GM19397 (cell line): ENCODE measurements around the gene SCARF2.
"Not testable (repeated sequence)": the region's sequence is repeated elsewhere in the genome, so short reads cannot be mapped to it uniquely, and the experiment has no call there.

Experiments used
- ATAC-seq: cut with Tn5 transposase; IDR thresholded peaks from one replicate; pipeline ENCODE4 v1.9.1; 2021; ENCODE audit warnings: mild to moderate bottlenecking, moderate library complexity; ENCODE audit not compliant: unreplicated experiment

Gene SCARF2, protein sequence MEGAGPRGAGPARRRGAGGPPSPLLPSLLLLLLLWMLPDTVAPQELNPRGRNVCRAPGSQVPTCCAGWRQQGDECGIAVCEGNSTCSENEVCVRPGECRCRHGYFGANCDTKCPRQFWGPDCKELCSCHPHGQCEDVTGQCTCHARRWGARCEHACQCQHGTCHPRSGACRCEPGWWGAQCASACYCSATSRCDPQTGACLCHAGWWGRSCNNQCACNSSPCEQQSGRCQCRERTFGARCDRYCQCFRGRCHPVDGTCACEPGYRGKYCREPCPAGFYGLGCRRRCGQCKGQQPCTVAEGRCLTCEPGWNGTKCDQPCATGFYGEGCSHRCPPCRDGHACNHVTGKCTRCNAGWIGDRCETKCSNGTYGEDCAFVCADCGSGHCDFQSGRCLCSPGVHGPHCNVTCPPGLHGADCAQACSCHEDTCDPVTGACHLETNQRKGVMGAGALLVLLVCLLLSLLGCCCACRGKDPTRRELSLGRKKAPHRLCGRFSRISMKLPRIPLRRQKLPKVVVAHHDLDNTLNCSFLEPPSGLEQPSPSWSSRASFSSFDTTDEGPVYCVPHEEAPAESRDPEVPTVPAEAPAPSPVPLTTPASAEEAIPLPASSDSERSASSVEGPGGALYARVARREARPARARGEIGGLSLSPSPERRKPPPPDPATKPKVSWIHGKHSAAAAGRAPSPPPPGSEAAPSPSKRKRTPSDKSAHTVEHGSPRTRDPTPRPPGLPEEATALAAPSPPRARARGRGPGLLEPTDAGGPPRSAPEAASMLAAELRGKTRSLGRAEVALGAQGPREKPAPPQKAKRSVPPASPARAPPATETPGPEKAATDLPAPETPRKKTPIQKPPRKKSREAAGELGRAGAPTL

DNA sequence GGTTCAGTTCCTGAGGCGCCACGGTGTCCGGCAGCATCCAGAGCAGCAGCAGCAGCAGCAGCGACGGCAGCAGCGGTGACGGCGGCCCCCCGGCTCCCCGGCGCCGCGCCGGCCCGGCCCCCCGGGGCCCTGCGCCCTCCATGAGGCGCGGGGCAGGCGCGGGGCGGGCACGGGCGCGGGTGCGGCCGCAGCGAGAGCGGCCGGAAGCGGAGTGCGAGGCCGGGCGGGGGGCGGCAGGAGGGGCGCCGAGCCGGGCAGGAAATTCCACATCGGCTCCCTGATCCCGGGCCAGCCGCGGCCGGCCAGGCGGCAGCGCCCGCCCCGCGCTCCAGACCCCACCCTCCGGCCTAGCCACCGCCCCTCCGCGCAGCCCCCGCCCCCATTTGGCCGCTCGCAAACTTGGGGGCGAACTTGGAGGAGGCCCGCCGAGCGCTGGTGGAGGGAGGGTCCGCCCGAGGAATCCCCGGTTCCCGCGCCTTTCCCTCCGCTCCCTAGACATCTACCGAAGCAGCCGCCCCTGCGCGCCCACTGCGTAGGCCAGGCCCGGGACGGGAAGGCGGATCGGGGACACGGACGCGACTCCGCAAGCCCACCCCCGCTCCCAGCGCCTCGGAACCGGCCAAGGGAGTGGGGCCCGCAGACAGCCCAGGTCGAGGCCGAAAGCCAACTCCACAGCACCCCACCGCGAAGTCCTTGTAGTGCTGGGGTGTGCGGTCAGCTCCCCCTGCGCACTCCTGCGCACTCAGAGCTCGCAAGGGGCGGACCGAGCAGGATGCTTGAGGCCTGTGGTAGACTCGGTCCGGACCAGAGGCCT lies at the start of gene SCARF2:
SCARF2 (minus strand) TSS at position 213 of the 814 bp plus-strand sequence; CDS start at position 142, 71 bp downstream.
- ATAC-seq, result no peak

DNA sequence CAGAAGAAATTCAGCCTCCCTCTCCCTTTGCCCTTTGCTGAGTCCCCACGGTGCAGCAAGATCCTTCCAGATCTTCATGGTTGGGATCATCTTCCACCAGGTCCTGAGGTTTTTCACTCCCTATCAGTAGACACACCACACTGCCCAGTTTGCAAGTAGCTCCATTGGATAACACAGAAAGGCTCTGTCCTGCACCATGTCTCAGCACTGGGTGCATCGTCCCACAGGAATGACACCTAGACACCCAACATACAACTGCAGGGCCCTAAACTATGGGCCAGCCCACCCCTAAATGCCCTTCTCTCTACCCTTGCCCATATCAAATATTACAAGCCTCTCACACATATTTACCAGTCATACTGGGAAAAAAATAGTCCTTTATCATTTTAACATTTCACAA lies 48.6 kb upstream of the SCARF2 start:
- no peak for ATAC-seq

DNA sequence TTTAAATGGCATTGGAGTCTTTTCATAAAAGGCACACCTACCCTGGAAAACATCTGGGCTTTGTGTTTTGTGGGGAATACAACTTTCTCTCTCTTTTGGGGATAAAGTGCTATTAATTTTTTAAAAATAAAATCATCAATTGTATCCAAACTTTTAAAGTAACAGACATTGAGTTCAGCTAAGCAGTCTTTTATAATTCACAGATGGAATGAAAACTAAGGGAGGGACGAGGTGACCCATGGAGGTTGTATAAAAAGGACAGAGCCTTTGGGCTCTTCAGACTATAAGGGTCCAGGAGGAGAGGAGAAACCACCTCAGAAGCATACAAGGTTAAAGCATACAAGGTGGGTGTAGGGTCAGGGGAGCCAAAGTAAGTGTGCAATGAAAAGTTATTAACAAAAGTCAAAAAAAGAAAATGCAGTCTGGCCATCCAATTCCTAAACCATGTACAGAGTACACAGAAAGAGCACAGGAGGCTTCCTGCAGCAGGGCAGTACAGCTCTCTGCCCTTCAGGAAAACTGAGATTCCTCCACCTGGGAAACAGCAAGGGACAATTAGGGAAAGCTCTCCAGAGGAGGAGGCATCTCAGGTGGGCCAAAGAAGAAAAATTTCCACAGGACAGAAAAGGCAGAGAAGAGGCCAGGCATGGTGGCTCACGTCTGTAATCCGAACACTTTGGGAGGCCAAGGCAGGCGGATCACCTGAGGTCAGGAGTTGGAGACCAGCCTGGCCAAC lies 47.5 kb upstream of the SCARF2 start:
- no peak for ATAC-seq

DNA sequence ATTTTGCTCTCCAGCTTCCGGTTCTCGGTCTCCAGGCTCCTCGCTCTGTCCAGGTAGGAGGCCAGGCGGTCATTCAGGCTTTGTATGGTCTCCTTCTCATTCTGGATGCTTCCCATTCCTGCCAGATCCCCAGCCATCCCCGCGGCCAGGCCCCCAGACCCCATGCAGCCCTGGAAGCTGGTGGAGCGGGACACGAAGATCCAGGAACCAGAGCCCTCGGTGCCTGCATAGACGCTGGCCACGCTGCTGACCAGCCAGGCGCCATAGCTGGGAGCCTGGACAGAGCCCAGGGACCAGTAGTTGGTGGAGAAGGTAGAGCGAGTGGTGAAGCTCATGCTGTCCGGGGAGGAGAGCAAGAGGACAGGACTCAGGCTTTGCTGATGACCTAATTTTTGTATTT lies 46.1 kb upstream of the SCARF2 start:
- ATAC-seq, result no peak

DNA sequence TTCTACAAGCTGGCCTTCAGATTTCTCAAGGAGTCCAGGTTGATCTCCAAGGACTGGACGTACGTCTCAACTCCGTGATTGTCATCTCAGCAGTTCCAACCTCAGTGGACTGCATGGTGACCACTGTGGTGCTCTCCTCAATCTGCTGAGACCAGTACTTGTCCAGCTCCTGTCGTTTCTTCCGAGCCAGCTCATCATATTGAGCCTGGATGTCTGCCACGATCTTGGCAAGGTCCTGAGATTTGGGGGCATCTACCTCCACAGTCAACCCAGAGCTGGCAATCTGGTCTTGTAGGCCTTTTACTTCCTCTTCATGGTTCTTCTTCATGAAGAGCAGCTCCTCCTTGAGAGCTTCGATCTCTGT lies 45.5 kb upstream of the SCARF2 start:
- ATAC-seq, result not testable (repeated sequence)

DNA sequence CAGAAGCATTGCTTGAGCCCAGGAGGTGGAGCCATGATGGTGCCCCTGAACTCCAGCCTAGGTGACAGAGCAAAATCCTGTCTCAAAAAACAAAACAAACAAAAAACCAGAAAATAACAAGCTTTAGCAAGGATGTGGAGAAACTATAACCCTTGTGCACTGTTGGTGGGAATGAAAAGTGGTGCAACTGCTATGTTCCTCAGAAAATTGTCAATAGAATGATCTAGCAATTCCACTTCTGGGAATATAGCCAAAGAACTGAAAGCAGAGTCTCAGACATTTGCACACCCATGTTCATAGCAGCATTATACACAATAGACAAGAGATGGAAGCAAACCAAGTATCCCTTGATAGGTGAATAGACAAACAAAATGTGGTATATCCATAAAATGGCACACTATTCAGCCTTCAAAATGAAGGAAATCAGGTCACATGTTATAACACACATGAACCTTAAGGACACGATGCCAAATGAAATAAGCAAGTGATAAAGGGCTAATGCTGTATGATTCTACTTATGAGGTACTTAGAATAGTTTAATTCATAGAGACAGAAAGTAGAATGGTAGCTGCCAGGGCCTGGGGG lies 42.1 kb upstream of the SCARF2 start:
- no peak for ATAC-seq

DNA sequence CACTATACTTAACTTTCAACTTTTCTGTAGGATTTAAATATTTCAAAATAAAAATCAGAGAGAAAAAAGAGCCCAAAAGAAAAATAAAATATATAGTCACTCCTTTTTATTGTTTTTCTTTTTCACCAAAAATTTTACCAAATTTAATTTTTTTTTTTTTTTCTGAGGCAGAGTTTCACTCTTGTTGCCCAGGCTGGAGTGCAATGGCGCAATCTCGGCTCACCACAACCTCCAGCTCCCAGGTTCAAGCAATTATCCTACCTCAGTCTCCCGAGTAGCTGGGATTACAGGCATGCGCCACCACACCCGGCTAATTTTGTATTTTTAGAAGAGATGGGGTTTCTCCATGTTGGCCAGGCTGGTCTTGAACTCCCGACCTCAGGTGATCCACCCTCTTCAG lies 40.4 kb upstream of the SCARF2 start:
- ATAC-seq, result not testable (repeated sequence)

DNA sequence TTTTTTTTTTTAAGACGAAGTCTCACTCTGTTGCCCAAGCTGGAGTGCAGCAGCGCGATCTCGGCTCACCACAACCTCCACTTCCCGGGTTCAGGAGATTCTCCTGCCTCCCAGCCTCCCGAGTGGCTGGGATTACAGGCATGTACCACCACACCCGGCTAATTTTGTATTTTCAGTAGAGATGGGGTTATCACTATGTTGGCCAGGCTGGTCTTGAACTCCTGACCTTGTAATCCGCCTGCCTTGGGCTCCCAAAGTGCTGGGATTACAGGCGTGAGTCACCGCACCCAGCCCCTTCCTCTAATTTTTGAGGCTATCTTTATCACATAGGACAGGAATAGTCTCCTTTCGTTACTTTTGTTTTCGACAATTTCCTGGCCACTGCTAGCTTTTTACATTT lies 37.9 kb upstream of the SCARF2 start:
- not testable (repeated sequence) for ATAC-seq

DNA sequence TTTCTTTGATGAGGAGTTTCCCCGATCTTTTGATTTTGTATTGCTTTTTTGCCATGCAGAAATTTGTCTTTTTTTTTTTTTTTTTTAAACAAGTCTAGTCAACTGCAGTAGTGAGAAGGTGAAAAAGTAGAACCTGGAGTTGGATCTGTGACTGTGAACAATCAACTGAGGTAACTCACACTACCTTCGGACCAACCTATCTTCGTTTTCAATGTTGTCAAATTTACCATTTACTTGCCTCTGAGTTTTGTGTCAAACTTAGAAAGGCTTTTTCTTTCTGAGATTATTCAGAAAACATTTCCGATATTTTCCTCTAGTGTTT lies 37.5 kb upstream of the SCARF2 start:
- no peak for ATAC-seq

DNA sequence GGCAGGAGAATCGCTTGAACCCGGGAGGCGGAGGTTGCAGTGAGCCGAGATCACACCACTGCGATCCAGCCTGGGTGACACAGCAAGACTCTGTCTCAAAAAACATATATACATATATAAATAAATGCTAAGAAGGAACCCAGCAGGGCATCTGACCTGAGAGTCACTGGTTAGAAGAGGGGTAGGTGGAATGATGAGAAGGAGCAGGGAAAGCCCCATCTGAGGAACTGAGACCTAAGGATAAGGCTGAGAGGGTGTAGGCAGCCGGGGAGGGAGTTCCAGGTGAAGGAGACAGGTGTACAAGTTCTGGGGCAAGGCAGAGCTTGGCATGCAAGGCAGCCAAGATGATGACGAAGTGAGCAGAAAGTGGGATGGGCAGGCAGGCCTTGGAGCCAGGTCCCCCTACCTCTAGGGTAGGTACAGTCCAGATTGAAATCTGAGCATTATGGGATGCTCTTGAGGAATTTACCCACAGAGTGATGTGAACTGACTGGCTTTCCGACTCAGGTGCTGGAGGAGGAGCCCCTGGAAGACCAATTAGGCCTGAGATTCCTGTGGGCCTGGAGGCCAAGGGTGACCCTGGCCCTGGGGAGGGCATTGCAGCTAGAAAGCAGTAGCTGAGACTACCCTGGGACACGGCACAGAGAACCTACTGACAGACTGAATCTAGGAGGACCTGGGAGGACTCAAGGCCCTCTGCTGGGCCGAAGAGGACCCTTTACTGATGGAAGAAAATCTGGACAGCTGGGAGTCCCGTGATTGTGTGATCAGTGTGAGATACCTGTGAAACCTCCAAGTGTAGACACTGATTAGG lies 35.2 kb upstream of the SCARF2 start:
- ATAC-seq, result no peak

DNA sequence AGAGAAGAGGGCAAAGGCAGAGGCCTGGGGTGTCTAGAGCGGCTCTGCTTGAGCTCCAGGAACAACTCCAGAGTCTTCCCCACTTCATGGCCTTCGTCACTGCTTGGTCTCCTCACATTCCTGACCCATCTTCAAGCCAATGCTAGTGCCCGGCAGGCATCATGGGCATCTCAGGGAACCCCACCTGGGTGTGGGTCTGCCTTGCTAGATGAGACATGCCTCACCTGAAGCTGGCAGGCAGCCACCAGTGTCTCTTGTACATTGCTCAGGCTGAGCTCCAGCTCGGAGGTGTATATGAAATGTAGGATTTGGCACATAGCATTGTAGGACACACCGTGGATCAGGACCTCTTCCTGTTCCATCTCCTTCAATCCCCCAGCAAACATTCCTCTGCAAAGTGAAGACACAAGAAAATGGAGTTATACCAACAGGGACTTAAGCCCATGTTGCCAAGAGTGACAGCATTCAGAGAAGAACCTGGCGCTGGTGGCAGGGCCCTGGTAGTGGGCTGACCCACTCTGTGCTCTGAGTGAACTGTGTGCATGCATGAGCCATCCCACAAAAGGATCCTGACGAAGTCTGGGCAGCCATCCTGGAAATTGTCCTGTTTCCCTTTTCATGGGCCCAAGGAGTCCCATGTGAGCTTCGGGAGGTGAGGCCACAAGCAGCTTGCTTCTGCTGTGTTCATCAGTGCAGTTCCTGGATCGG lies 33.7 kb upstream of the SCARF2 start:
- no peak for ATAC-seq

DNA sequence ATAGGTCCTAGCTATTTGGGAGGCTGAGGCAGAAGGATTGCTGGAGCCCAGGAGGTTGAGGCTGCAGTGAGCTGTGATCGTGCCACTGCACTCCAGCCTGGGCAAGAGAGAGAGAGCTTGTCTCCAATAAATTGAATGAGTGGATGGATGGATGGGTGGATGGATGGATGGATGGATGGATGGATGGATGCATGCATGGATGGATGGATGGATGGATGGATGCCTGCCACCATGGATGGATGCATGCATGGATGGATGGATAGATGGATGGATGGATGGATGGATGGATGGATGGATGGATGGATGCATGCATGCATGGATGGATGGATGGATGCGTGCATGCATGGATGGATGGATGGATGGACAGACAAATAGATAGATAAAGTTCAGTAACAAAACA lies 32.9 kb upstream of the SCARF2 start:
- not testable (repeated sequence) for ATAC-seq

DNA sequence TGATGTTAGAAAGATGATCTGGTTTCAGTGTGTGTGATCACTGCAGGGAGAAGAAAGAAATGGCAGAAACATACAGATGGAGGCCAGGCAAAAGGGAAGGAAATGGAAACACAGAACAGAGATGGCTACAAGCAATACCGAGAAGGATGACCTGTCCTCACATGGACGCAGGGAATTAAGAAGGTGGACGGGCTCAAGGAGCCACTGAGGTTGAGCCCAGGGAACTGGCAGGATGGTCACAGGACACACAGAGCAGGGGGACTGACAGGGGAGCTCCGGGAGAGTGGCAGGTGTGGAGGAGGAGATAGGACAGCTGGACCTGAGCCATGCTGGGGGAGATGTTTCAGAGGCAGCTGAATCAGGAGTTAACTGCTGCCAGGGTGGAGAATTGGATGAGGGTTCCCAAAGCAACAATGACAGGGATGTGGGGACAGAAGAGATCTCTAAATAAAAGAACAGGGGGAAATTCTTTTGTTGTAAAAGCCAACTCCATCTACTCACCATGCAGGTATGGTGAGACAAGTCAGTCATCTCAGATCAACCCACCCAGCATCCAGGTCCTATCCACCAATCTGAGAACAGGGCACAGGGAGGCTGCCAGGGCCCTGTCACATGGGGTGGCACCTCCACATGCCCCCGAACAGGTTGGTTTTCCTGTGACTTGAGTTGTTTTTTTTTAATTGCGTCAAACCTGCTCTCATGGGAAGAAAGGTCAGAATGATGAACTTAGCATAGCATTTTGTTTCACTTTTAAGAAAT lies 31.7 kb upstream of the SCARF2 start:
- no peak for ATAC-seq

DNA sequence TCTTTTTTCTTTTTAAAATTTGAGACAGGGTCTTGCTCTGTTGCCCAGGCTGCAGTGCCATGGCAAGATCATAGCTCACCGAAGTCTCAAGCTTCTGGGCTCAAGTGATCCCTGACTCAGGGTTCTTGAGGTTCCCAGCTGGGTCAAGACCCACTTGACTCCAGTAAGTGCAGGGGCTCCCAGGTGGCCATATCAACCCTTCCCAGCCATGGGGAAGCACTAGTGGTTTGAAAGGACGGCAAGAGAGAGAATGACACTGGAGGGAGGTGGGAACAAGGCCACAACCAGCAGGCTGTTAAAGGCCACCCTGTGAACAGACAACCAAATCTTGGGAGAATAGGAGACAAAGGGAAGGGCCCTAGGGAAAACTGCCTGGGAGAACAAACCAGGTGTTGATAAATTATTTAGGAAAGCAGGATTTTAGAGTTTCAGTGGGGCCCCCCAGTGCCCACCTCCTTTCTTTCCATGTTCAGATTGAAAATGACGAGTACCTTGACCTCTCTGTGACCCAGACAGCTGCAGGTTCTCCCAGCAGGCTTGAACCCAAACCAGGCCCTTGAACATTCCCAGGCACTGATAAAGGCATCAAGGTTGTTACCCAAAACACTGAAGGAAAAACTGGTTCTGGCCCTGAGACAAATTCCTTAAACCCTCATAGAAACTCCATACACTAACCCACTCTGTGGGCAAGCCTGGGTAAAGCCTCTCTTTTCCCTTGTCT lies 29.2 kb upstream of the SCARF2 start:
- ATAC-seq, result no peak

DNA sequence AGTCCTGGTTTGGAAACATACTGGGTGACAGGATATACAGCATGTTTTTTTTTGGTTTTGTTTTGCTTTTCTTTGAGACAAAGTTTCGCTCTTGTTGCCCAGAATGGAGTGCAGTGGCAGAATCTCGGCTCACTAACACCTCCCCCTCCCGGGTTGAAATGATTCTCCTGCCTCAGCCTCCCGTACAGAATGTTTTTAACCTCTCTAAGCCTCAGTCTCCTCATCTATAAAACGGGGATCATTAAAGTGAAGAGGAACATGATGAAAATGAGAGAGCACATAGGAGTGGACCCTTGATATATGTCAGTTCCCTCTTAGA lies 28.1 kb upstream of the SCARF2 start:
- no peak for ATAC-seq

DNA sequence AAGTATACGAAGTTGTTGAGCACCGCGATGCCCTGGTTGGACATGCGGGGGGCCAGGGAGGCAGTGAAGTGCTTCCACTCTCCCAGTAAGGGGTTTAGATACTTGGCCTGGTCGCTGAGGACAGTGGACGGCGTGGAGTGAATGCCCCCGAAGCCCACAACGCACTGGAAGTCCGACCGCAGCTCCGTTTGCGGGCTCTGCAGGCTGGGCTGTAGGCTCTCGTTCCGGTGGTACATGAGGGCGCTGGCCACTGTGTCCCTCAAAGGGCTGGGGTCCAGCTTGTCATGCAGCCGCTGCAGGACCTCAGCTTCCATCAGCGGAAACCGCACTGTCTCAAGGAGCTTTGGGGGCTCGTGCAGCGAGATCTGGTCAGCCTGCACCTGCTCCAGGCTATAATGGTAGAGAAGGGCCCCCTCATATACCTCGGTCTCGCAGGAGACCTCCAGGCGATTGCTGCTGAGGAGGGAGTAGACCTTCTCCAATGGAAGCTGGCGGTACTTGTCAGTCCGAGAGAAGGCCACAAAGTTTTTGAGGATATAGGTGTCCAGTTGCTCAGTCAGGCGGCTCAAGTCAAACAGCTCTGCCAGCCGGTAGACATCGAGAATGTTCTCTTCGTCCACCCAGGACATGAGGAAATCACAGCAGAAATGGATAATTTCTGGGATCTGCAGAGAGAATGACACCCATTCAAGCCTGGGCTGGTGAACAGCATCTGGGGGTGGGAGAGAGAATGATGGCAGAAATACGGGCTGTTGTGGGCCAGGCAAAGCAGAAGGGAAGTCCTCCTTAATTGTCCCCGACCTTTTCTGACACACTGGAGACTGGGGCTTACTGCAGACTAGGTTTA lies 27.5 kb upstream of the SCARF2 start:
- ATAC-seq, result no peak

DNA sequence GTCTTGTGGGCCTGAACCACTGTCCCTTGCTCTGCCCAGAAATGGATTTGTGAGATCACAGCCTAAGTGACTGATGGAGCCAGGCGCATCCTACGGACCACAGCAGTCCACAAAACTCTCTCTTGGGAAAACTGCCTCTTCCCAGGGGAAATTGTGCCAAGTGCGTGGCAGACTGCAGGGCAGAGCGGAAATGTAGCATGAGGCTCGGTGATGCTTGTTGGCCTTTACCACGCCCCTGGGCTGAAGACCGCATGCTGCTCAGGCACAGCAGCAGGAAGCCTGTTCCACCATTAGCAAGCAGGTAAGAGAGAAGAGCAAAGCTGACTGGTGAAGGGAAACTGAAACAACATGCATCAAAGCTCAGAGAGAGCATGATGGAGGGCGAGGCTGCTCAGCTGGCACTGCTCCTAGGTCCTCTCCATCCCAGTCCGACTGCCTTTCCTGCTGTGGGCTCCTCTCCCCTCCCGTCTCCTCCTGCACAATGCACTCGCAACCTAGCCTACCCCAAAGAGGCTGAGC lies 26.5 kb upstream of the SCARF2 start:
- ATAC-seq, result no peak
